GM18508 (cell line): ENCODE results near the gene HSPB9.

Experiments
- ATAC-seq: cut with Tn5 transposase; IDR thresholded peaks from one replicate; pipeline ENCODE4 v1.9.1; 2021; ENCODE audit warnings: moderate number of reproducible peaks; ENCODE audit not compliant: insufficient read depth, unreplicated experiment

HSPB9 gene

DNA sequence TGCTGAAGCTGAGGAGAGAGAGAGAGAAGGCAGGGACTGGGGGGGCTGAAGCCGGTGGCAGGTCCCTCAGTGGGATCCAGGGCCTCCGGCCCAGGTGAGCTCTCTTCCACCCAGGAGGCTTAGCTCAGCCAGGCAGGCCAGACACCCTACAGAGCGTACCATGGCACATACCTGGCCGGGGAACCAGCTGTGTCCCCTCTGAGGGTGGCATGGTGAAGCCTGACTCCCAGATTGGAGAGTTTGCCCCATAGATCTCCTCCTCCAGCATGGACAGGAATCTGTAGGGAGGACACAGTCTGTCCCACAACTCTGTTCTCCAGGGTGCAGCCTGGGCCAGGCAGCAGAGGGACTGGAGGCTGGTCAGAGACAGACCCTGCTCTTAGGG is 4.5 kb upstream of the HSPB9 start:
- ATAC-seq, result no peak

DNA sequence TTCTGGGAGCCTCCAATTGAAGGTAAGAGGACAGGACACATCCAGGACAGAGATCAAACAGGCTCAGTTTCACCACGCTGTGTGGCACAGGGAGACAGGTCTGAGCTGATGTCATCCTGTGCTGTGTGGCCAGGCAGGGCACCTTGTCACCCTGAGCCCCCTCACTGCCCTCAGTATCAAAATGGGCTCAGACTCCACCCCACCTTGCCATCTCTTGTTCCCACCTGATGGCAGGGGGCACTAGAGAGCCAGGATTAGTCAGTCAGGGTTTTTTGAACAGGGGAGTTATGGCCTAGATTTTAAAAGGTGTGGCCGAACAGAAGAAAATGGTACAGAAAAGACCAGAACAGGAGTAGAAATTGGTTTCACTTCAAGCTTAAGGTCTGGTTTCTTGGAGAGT is 4.1 kb upstream of the HSPB9 start:
- ATAC-seq, result no peak

DNA sequence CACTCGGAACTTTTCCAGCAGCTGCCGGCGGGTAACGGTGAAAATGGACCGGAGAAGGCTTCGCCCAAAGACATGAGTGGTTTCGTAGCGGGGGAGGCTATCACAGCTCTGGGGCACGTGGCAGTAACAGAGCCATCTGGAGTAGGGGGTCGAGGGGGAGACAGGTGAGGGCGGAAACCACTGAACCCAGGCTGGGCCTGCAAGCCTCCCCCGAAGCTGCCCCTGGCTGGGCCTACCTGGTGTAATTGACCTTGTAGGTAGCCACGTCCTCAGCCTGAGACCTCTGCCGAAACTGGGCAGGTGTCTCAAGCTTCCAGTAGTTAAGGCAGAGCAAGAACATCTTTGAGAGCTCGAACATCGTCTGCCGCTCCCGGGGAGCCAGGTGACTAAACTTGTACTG is 3.3 kb upstream of the HSPB9 start:
- no peak for ATAC-seq

DNA sequence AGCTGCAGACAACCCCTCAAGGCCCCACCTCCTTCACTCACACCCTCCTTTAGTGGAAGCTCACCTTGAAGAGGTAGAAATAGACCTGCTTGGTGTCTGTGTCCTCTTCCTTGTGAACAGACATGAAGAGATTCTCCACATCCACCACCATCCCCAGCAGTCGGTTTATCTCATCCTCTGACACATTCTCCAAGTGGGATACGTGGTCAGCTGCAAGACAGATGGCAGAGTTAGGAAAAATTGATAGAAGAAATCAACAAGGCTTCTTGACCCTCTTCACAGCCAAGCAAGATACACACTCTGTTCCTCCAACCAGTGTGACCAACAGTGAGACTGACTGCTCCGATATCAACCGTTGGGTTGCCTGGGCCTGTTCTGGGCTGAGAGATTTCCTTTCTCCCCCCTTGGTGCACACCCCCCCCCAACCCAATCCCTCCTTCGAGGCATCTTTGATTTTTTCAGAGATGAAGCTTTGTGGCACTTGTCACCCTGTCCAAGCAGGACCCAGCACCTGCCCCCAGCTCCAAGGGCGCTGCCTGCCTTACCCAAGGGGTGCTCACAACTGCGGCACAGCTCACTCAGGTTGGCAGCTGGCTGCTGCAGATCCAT is 2.3 kb upstream of the HSPB9 start:
- ATAC-seq, result no peak

DNA sequence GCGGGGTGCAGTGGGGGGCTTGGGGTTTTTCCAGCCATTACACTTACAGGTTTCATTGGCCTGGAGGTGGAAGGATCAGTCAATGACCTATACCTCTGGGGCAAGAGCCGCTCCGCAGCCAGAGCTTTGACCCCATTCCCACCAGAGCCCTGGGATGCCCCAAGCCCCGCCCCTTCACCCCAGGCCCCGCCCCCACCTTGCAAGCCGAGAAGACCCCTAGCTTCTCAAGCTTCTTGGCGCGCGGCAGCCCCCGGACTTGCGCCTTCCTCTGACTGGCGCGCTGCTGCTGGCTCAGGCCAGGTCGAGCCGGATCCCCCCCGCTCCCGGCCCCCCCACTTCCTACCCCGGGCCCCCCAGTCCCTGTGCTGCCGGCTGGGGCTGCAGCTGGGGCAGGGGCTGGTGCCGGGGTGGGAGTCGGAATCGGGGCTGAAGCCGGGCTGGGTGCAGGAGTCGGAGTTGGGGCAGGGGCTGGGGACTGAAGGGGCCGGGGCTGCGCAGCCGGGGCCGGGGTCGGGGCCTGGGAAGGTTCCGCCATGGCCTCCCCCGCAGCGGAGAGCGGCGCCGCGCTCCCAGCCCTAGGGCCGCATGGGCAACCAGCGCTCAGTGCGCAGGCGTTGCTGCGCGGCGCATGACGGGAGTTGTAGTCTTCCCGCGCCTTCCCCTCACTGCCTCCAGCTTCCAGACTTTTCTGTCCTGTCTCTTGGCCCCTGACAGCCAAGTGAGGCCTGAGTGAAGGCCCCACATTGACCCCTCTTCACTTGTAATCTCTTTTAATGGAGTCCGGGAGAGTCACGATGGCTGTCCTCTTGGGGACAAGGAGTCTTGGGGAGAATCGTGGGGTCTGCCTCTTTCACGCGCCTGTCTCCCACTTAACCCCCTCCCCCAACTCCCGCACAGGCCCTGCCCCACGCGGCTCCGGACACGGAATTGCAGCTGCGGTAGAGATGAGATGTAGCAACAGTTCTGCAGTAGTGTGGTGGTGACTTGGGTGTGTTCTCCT is 1.5 kb upstream of the HSPB9 start, which contains the start of gene KAT2A:
TSS of gene KAT2A (minus strand) at position 598 of the 1,000 bp plus-strand sequence. CDS start at position 535, 63 bp downstream.
- ATAC-seq, result no peak

DNA sequence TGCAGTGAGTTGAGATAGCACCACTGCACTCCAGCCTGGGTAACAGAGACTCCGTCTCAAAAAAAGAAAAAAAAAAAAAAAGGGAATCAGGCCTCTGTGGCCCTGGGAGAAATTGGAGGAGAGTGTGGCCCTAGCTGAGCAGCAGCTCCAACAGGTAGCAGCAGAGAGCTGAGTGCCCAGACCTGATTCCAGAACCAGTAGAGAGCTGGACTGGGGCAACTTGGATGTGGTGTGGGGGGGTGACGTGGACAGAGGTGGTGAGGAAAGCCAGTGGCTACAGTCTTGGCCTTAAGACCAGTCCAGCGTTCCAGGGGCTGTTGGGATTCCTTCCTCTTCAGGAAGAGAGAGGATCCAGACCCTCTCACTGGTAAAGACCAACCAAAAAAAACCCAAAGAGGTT is 1.7 kb downstream of the HSPB9 start:
- ATAC-seq, result no peak

DNA sequence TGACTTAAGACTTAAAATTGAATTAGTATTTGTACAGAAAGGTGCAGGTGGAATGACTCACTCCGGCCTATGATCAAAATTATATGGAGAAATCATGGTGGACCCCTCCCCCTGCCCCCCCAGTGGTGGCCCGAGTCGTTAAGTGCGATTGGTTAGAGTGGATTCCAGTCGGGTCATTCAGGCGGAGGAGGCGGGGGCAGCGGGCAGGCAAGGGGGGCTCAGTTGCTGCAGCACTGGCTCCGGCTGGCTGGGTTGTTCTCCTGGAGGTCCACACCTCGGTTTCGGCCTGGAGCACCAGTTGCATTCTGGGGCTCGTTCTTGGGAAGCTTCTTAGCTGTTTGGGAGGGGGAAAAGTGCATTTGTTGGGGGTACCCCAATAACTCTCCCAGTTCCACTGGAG is 3.0 kb downstream of the HSPB9 start:
- no peak for ATAC-seq

DNA sequence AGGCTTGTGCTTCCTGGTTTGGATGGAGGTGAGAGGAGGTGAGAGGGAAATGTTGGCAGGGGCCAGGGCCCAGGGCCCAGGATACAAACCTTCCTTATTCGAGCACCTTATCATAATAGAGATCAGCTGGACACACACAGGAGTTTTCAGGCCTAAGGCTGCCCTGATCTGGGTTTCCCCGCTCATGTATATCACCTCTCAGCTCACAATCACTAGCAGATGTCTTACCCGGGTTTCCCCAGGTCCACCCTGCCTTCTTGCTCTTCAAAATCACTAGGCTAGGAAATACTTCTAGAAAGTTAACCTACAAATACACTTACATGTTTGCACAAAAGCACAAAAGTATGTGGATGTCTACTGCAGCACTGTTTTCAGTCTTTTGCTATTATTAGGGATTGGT is 4.2 kb downstream of the HSPB9 start:
- ATAC-seq, result no peak

DNA sequence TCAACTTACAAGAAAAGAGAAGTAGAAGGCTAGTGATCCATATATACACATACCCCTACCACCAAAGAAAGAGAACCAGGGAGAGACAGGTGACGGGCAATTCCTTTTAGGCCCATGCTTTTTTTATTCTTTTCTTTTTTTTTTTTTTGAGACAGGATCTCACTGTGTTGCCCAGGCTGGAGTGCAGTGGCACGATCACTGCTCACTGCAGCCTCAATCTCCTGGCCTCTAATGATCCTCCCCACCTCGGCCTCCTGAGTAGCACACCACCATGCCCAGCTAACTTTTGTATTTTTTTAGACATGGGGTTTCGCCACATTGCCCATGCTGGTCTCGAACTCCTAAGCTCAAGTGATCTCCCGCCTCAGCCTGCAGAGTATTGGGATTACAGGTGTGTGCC is 4.8 kb downstream of the HSPB9 start:
- no peak for ATAC-seq

DNA sequence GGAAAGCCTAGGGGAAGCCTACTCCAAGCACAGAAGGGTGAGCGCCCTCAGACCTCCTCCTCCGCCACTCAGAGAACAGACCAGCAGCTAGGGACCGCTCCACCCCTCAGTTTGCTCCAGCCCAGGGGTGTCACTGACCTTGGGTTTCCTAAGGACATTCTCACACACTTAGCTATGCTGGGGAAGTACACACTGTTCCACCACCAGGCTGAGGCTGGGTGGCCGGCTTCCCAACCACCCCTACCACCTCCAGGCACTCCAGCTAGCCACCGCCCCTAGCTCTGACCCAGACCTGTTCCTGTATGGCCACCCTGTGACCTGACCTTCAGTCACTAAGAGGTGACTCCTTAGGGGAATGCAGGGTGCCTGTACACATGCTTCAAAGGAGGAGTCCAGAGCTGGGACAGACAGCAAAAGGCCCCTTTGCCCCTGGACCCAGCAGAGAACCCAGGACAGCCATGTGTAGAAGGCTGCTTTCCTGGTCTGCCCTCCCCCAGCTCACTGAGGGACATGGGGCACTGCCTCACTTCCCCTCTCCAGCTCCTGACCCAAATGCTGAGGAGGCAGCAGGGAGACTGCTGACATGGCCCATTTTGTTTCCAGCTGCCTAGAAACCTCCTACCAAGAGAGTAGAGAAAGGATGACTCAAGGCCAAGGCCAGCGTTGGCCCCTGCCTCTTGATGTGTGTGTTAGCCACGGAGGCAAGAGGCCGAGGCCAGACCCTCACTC is 6.7 kb downstream of the HSPB9 start:
- no peak for ATAC-seq

DNA sequence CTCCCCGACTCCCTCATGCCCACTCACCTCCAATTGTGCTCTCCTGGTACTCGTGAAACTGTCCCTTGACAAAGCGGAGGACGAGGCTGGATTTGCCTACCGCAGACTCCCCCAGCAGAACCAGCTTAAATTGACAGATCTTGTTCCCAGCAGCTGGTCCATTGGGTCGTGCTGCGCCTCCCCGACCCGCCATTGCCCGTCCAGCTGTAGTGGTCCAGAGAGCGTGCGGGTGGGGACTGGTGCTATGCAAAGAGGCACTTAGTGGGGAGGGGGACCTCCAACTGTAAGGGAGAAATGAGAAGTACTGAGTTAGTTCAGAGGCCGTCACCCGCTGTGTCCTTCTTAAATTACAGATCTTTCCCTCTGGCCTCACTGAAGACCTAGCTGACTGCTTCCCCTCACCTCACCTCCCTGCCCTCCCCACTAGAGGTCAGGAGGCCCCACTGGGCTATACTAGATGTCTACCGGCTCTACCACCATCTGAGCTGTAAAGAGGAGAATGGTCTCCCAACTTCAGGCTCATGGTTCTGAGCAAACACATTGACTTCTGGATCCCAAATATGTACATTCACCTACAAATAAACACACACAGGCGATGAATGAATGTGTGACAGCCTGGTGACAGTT is 7.8 kb downstream of the HSPB9 start:
- ATAC-seq, result no peak

DNA sequence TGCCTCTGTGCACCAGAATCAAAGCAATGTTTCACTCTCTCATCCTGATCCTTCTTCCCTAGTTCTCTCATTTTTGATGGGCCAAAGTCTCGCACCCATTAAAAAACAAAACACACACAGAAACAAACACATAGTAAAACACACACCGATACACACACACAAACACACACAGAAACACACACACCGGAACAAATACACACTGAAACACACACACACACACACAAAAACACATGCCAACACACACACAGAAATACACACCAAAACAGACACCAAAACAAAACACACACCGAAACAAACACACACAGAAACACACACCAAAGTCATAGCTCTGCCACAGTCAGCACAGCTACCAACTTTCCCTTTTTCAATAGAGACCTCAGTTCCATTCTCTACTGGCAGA is 8.6 kb downstream of the HSPB9 start:
- no peak for ATAC-seq

DNA sequence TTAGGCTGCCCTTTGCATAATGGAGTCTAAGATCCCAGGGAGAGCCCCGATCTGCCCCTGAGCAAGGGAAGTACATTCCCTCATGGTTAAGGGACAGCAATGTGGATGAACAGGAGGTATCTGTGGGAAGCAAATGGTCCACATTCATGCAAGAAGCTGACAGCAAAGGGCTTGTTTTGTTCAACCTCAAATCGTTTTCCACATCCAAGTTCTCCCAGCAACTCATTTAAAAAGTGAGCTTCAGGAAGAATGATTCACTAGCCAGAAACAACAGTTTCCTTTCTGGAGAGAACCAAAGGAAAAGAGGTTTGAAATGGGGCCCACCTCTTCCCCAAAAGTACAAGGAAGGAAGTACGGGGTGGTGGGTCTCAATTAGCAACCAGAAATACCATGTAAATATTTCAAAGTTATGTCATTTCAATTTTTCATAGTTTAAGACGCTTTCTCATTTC is 9.4 kb downstream of the HSPB9 start:
- ATAC-seq, result no peak

DNA sequence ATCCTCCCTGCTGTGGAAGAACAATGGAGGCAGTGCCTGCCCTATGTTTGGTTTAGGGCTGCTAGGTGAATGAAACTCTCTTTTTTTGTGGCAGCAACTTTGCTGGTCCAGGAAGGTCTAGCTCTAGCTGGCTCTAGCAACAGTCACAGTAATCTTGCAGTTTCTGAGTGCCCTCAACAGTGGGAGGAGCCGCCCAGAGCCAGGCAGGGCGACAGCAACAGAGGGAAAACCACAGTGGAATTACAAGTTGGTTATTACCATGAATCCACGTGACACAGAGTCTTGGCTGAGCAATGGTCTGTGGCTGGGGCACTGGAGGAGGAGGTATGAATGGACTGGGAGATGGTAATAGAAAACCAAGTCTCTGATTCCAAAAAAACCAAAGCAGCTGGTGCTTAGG is 10.3 kb downstream of the HSPB9 start:
- ATAC-seq, result no peak

DNA sequence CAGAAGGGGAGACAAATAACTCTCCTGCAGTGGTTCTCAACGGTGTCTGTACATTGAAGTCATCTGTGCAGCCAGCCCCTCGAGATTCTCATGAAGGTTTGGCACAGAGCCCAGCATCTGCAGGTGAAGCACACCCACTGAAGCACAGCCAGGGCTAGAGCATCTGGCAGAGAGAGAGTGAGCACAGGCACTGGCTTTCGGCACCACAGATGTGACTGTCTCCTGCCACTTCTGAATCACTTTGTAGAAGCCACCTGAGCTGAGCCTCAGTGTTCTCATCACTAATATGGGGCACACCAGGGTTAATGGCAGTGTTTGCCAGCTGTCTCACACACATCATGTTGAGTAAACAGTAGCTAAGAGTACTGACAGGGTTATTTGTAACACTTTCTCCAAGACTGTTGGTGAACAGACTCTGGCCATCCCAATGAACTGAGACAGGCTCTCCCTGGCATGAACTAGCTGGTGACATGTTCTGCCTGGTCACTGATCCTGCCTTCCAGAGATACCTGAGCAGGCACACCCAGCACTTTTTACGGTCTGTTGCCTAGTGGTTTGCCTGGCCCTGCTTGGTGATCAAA is 10.9 kb downstream of the HSPB9 start:
- ATAC-seq, result no peak

DNA sequence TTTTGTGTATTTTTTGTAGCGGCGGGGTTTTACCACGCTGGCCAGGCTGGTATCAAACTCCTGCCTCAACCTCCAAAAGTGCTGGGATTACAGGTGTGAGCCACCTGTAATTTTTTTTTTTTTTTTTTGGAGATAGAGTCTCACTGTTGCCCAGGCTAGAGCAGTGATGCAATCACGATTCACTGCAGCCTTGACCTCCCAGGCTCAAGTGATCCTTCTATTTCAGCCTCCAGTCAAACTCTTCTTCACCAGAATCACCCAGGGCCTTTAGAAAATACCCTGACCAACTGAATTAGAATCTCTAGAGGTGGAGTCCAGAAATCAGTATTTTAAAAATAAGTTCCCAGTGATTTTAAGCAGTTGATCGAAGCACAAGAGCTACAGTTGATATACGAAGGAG is 12.5 kb downstream of the HSPB9 start:
- no peak for ATAC-seq

DNA sequence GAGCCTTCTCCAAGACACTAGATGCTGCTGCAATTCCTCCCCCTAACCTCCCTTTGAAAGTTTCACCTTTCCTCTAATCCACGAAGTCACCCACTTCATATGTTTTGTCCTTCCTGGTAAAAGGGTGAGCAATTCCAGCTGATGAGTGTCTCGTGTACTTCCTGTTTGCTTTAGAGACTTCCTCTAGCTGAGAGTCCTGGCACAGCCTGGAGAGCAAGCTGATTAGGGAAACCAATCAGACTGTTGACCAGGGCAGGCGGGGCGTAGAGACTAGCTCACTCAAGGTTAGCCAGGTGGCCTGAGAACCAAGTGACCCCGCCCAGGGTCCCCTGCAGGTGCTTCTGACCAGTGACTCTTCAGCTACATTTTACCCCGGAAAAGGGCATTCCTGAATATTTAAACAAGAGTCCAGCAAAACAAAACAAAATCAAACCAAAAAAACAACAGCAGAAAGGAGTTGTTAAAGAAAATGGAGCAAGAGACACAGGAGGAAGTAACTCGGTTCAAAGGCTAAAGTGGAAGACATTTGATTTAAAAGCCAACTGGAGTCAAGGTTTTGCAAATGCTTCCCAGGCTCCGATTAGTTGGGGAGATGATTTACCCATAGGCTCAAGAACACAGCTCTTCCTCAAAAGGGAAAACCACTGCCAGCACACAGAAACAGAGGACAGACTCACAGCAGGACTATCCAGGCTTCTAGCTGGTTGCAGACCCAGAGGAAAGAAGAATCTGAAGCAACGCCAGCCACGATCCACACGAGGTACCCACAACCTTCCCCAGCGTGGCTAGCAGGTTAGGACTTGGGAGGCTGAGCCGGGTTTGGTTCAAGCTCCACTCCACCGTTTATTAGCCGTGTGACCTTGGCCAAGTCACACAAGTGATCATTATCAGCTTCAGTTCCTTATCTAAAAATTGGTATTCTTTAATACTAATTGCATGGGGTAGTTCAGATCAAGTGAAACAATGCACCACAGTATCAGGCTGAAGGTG is 13.4 kb downstream of the HSPB9 start:
- ATAC-seq, result no peak

DNA sequence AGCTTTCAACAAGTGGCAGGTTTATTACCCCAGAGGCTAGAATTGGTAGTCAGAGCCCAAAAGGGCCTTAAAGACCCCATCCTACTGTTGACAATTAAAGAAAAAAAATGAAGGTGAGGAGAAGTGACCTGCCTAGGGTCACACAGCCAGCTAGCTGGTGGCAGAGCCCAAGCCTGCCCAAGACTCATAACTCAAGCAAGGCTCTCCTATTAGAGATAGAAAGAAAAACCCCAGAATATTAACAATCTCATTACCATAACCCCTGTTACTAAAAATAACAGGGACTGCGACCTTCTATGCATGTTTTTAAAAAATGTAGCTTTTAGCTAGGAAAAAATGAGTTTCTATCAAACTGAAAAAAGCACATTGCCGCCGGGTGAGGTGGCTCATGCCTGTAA is 14.0 kb downstream of the HSPB9 start:
- ATAC-seq, result no peak
